HL-60 (cell line): ENCODE results near the gene UBE2G1.

Source experiments
- GABPA ChIP-seq: IDR thresholded peaks from 2 replicates; pipeline ENCODE4 v1.6.1; 2012; ENCODE audit warnings: low read depth
- POLR2AphosphoS5 ChIP-seq: IDR thresholded peaks from 2 replicates; pipeline ENCODE4 v1.6.1; 2012; ENCODE audit warnings: low read depth
- SPI1 ChIP-seq: IDR thresholded peaks from 2 replicates; pipeline ENCODE4 v1.6.1; 2012; ENCODE audit warnings: low read depth, mild to moderate bottlenecking, borderline replicate concordance
- TF ChIP-seq, protein P1 (sequence below): IDR thresholded peaks from one replicate; pipeline ENCODE4 v1.5.1; 2011; ENCODE audit warnings: low read length, control low read depth, inconsistent platforms; ENCODE audit not compliant: insufficient read depth
- TF ChIP-seq, protein P2 (sequence below): IDR thresholded peaks from 2 replicates; pipeline ENCODE4 v1.6.1; 2012; ENCODE audit warnings: low read depth; ENCODE audit not compliant: insufficient replicate concordance

DNA sequence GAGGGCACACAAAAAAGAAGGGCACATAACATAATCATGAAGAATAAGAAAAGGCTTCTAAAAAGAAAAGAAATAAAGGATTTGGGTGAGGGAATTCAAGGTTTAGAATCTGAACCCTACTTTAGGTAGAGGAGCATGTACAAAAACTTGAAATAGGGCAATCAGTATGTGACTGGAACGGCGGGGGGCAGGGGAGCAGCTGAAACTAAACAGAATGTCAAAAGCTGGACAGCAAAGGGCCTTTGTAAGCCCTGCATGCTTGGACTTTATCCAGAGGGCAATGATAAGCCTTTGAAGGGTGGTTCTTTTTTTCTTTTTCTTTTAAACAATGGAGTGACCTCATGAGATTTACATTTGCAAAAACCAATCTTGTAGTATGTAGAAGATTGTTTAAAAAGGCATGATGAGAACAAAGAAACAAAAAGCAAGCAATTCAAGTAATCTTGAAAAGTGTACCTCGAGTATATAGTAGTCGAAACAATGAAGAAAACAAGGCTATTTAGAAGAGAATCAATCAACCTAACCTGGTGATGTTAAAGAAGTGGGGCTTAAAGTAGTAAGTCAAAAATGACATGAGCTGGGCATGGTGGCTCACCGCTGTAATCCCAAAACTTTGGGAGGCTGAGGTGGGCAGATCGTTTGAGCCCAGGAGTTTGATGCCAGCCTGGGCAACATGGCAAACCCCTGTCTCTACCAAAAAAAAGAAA is 56.0 kb downstream of the UBE2G1 start:
- TF ChIP-seq, protein P1, sequence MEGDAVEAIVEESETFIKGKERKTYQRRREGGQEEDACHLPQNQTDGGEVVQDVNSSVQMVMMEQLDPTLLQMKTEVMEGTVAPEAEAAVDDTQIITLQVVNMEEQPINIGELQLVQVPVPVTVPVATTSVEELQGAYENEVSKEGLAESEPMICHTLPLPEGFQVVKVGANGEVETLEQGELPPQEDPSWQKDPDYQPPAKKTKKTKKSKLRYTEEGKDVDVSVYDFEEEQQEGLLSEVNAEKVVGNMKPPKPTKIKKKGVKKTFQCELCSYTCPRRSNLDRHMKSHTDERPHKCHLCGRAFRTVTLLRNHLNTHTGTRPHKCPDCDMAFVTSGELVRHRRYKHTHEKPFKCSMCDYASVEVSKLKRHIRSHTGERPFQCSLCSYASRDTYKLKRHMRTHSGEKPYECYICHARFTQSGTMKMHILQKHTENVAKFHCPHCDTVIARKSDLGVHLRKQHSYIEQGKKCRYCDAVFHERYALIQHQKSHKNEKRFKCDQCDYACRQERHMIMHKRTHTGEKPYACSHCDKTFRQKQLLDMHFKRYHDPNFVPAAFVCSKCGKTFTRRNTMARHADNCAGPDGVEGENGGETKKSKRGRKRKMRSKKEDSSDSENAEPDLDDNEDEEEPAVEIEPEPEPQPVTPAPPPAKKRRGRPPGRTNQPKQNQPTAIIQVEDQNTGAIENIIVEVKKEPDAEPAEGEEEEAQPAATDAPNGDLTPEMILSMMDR = no peak
- no peak for TF ChIP-seq POLR2AphosphoS5
- TF ChIP-seq, protein P2, sequence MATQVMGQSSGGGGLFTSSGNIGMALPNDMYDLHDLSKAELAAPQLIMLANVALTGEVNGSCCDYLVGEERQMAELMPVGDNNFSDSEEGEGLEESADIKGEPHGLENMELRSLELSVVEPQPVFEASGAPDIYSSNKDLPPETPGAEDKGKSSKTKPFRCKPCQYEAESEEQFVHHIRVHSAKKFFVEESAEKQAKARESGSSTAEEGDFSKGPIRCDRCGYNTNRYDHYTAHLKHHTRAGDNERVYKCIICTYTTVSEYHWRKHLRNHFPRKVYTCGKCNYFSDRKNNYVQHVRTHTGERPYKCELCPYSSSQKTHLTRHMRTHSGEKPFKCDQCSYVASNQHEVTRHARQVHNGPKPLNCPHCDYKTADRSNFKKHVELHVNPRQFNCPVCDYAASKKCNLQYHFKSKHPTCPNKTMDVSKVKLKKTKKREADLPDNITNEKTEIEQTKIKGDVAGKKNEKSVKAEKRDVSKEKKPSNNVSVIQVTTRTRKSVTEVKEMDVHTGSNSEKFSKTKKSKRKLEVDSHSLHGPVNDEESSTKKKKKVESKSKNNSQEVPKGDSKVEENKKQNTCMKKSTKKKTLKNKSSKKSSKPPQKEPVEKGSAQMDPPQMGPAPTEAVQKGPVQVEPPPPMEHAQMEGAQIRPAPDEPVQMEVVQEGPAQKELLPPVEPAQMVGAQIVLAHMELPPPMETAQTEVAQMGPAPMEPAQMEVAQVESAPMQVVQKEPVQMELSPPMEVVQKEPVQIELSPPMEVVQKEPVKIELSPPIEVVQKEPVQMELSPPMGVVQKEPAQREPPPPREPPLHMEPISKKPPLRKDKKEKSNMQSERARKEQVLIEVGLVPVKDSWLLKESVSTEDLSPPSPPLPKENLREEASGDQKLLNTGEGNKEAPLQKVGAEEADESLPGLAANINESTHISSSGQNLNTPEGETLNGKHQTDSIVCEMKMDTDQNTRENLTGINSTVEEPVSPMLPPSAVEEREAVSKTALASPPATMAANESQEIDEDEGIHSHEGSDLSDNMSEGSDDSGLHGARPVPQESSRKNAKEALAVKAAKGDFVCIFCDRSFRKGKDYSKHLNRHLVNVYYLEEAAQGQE = no peak
- no peak for TF ChIP-seq GABPA
- TF ChIP-seq SPI1 = no peak
